ENCODE results near the gene MYO18A.
"Not testable (repeated sequence)": the region's sequence is repeated elsewhere in the genome, so short reads cannot be mapped to it uniquely, and the experiment has no call there.

MYO18A gene

GRCh38 chr17:29089601-29090044, 90.6 kb downstream of the MYO18A start:
- FAIRE-seq (no peak), DNase-seq (ENCODE audit: insufficient read length, low spot score) (no peak)

GRCh38 chr17:29088782-29089181, 91.4 kb downstream of the MYO18A start:
- not testable (repeated sequence) for DNase-seq (ENCODE audit: insufficient read length, low spot score); FAIRE-seq

- FAIRE-seq (no peak), DNase-seq (ENCODE audit: insufficient read length, low spot score) (no peak)
Measured at GRCh38 chr17:29086628-29087332, 93.4 kb downstream of the MYO18A start.

GRCh38 chr17:29085223-29085622, 95.0 kb downstream of the MYO18A start:
- FAIRE-seq (no peak), DNase-seq (ENCODE audit: insufficient read length, low spot score) (no peak)

- DNase-seq (ENCODE audit: insufficient read length, low spot score) (no peak), FAIRE-seq (no peak)
Measured at GRCh38 chr17:29084541-29085146, 95.6 kb downstream of the MYO18A start.

GRCh38 chr17:29080965-29081364, 99.2 kb downstream of the MYO18A start:
- DNase-seq (ENCODE audit: insufficient read length, low spot score) (no peak), FAIRE-seq (no peak)

- FAIRE-seq: no peak
- no peak for DNase-seq (ENCODE audit: insufficient read length, low spot score)
Measured at GRCh38 chr17:29080323-29080722, 99.9 kb downstream of the MYO18A start.

- DNase-seq (ENCODE audit: insufficient read length, low spot score): no peak
- no peak for FAIRE-seq
Measured at GRCh38 chr17:29079887-29080286, 100.3 kb downstream of the MYO18A start.

- DNase-seq (ENCODE audit: insufficient read length, low spot score) (no peak), FAIRE-seq (peak; percentile 4)
Measured at GRCh38 chr17:29079433-29079832, 100.8 kb downstream of the MYO18A start.

GRCh38 chr17:29078183-29079045, 101.8 kb downstream of the MYO18A start:
- DNase-seq (ENCODE audit: insufficient read length, low spot score): no peak
- no peak for FAIRE-seq

GRCh38 chr17:29077320-29077719, 102.9 kb downstream of the MYO18A start:
- FAIRE-seq: no peak
- no peak for DNase-seq (ENCODE audit: insufficient read length, low spot score)

GRCh38 chr17:29076722-29077121, 103.5 kb downstream of the MYO18A start:
- DNase-seq (ENCODE audit: insufficient read length, low spot score): no peak
- no peak for FAIRE-seq

GRCh38 chr17:29076087-29076486, 104.1 kb downstream of the MYO18A start:
- FAIRE-seq (no peak), DNase-seq (ENCODE audit: insufficient read length, low spot score) (no peak)

- DNase-seq (ENCODE audit: insufficient read length, low spot score) (no peak), FAIRE-seq (no peak)
Measured at GRCh38 chr17:29074488-29074887, 105.7 kb downstream of the MYO18A start.

GRCh38 chr17:29073520-29073919, 106.7 kb downstream of the MYO18A start:
- peak; percentile 9 for FAIRE-seq
- no peak for DNase-seq (ENCODE audit: insufficient read length, low spot score)

GRCh38 chr17:29073045-29073444, 107.2 kb downstream of the MYO18A start:
- FAIRE-seq: no peak
- no peak for DNase-seq (ENCODE audit: insufficient read length, low spot score)

- FAIRE-seq (no peak), DNase-seq (ENCODE audit: insufficient read length, low spot score) (no peak)
Measured at GRCh38 chr17:29071303-29071702, 108.9 kb downstream of the MYO18A start.

GRCh38 chr17:29070781-29071180, 109.4 kb downstream of the MYO18A start:
- FAIRE-seq (no peak), DNase-seq (ENCODE audit: insufficient read length, low spot score) (no peak)

- FAIRE-seq (no peak), DNase-seq (ENCODE audit: insufficient read length, low spot score) (no peak)
Measured at GRCh38 chr17:29070308-29070707, 109.9 kb downstream of the MYO18A start.

GRCh38 chr17:29069526-29070041, 110.6 kb downstream of the MYO18A start:
- FAIRE-seq (no peak), DNase-seq (ENCODE audit: insufficient read length, low spot score) (no peak)

- no peak for DNase-seq (ENCODE audit: insufficient read length, low spot score)
- FAIRE-seq: no peak
Measured at GRCh38 chr17:29068818-29069217, 111.4 kb downstream of the MYO18A start.
